IPS DF 4.7 (cell line): ENCODE measurements around the gene PSD2.

Experiments
- DNase-seq: peaks from one replicate; pipeline ENCODE4 v3.0.0-alpha.2; 2013; ENCODE audit warnings: low spot score; ENCODE audit errors: extremely low read depth

Gene PSD2

DNA sequence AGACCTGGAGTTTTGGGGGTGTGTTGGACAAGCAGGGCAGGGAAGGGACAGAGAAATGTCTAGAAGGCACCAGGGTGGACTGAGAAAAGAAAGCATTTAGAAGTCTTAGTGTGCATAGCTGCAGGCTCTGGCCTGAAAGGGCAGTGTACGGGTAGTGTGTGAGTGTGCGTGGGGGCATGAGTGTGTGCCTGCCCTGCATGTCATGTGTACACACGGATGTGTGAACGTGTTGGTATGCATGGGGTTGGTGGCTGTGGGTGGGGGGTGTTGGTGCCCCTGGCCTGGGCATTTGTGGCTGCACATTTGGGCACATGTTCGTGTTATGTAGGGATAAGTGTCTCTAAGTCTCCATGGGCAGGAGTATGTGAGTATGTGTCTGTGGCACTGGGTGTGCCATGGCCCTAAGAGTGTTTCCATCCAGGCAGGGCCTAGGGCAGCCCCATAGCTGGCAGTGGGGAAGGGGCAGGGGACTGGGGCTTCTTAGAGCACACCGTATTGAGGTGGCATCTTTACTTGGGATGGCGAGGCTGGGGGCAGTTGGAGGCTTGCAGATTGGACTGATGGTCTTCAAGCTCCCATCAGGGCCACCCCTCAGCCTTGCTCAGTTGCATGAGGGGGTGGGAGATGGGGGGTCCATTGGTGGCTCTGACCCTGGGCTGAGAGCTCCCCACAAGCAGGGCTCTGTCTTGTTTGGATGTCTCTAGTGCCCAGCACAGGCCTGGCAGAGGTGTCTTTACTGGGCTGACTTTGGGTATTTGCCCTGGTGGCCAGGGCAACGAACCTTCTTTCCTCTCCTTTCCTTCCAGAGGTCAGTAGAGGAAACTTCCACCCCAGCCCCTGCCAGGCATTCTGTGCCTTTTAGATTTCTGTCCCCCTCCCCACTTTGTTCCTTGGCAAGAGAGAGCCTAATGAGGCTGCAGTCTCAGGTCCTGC, 15.0 kb downstream of the PSD2 start:
- DNase-seq: no peak

DNA sequence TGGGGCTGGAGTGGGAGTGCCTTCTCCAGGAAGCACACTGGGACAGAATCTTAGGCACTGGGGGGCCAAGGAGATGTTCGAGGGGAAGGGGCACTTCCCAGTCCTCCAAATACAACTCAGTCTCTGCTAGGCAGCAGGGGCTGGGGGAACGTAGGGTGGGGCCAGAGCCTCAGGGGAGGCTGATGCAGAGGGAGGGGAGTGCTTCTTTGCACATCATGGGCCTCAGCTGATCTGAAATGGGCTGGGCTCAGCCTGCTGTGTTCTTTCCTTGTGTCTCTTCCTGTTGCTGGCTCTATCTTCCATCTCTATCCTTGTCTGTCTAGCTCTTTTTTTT, 15.6 kb downstream of the PSD2 start:
- DNase-seq: no peak

DNA sequence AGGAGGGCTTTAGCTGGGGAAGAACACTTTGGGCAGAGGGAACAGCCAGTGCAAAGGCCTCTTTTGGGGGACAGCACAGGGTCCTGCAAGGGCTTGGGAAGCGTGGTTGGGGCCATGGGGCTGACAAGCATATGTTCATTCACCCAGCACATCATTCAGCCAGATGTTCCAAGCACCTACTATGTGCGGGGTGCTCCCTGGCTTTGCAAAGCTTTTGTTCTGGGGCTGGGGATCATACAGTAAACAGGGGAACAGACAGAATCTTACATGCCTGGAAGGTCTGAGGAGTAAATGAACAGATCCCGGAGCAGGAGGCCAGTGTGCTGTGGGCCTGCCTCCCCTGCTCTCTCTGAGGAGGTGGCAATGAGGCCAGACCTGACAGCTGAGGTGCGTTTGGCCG, 16.7 kb downstream of the PSD2 start:
- DNase-seq: no peak

DNA sequence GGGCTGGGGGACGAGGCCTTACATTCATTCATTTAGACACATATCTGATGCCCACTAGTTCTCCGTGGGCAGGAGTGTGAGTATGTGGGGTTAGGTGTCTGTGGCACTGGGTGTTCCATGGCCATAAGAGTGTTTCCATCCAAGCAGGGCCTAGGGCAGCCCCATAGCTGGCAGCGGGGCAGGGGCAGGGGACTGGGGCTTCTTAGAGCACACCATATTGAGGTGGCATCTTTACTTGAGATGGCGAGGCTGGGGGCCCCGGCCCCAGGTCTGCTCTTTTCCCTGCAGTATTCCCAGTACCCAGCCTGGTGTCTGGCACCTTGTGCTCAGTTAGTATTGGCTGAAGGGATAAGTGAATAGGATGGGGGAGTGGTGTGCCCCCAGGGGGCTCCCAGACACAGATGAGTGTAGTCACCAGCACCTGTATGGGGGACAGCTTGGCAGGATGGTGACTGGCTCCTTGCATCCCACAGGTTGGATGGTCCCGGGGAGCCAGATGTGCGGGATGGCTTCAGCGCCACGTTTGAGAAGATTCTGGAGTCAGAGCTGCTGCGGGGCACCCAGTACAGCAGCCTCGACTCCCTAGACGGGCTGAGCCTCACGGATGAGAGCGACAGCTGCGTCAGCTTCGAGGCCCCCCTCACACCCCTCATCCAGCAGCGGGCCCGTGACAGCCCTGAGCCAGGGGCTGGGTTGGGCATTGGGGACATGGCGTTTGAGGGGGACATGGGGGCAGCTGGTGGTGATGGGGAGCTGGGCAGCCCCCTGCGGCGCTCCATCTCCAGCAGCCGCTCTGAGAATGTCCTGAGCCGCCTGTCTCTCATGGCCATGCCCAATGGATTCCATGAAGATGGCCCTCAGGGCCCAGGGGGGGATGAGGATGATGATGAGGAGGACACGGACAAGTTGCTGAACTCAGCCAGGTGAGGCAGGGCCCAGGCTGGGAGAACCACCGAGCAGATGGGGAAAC, 17.5 kb downstream of the PSD2 start:
- no peak for DNase-seq

DNA sequence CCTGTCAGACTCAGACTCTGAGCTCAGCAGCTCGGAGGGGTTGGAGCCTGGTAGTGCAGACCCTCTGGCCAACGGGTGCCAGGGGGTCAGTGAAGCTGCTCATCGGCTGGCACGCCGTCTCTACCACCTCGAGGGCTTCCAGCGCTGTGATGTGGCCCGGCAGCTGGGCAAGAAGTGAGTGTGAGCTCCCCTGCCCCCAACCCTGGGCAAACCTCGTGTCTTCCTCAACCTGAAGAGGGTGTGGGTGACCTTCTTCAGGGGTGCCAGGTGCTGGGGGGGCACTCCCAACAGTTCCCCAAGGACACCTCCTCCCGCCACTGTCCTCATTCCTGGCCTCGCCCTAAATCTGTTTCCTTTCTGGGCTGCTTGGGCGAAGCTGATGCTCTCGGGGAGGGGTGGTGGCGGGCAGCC, 18.6 kb downstream of the PSD2 start:
- DNase-seq: no peak

DNA sequence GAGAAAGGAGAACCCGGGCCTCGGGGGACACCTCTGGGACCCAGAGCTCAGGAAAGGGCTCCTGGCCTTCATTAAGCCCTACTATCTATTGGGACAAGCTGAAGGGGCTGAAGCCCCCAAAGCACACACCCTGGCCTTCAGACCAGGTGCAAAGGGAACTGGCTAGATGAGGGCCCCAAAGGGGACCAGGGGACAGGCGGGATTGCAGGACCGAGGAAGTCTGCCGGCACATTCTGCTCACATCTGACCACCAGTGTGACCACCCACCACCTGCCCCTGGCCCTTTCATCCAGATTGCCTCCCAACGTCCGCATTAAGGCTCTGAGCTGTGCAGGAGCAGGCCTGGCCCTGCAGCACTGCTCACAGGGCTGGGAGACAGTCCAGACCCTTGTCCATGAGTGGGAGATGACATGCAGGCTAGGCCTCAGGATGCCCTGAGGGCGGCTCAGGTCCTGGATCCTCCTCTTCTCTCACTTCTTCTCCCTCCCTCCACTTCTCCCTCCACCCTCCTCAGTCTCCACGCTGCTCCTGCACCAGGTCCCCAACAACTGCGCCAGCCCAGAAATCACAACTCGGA, 19.2 kb downstream of the PSD2 start:
- DNase-seq: no peak

DNA sequence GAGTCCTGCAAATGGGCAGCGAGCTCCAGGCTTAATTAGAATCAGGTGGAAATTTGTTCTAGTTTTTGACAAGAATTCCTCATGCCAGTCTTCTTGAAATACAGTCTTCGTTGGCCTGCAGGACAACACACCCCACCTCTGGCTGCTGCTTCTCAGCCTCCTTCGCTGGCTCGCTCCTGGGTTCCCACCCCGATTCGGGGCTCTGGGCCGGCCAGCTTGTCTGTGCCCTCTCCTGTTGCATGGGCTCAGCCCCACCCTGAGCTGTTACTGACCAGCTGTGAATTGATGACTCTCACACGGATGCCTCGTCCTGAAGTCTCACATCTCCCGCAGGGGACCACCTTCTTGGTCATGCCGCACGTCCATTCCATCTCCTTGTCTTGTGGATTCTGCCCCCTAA, 21.0 kb downstream of the PSD2 start:
- no peak for DNase-seq

DNA sequence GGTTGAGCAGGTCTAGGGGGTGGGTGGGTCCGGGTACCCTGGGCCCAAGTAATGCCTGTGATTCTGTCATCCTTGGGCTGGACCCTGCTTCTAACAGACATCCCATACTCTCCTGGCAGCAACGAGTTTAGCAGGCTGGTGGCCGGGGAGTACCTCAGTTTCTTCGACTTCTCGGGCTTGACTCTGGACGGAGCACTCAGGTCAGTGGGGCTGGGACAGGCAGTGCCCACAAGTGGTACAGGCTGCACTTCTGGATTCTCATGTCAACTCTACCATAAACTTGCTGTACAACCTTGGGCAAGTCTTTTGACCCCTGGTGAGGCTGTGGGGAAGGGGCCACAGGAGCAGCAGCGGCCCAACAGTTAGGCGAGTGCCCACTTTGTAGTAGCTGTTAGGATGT, 21.8 kb downstream of the PSD2 start:
- DNase-seq: no peak

DNA sequence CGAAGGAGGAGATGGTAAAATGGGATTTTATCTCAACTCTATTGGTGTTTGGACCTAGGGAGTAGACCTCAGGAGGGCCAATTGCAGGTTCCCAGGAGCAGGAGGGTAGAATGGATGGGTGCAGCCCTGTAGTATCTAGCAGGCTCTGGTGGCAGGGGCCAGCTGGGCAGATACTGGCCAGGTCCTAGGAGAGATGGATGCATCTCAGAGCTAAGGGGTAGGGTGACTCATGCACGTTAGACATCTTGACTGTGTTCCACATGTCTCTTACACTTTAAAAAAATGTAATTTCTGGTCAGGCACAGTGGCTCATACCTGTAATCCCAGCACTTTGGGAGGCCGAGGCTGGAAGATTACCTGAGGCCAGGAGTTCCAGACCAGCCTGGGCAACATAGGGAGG, 22.4 kb downstream of the PSD2 start:
- DNase-seq: no peak

DNA sequence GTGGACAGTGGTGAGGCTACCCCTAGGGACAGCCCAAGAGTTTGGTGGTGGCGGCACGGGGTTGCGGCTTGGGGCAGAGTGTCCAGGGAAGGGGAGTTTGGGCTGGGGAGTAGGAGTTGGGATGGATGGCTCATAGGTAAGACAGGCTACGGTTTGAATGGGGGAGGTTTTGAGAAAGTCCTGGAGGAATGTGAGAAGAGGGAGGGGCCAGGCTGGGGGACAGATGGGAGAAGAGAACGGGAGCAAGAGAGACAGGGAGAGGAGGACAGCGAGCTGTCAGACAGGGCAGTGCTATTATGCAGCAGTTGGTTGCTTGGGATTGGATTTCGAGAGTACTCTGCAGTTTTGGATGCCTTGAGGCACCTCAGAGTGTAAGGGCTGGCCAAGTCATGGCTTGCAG, 24.5 kb downstream of the PSD2 start:
- DNase-seq: no peak

DNA sequence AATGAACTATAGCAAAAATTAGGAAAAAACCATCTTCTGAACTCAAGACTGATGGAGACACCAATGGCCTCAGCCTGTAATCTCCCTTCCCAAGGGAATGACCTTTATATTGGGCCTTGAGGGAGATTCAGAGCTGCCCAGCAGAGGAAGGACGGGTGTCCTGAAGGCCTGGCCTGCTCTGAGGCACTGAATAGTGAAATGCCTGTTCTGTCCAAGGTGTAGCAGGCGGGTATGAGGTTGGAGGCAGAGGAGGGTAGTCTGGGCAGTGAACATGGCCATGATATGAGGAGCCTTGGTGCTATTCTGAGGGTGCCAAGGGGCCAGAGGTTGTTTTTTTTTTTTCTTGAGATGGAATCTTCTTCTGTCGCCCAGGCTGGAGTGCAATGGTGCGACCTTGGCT, 25.0 kb downstream of the PSD2 start:
- DNase-seq: no peak

DNA sequence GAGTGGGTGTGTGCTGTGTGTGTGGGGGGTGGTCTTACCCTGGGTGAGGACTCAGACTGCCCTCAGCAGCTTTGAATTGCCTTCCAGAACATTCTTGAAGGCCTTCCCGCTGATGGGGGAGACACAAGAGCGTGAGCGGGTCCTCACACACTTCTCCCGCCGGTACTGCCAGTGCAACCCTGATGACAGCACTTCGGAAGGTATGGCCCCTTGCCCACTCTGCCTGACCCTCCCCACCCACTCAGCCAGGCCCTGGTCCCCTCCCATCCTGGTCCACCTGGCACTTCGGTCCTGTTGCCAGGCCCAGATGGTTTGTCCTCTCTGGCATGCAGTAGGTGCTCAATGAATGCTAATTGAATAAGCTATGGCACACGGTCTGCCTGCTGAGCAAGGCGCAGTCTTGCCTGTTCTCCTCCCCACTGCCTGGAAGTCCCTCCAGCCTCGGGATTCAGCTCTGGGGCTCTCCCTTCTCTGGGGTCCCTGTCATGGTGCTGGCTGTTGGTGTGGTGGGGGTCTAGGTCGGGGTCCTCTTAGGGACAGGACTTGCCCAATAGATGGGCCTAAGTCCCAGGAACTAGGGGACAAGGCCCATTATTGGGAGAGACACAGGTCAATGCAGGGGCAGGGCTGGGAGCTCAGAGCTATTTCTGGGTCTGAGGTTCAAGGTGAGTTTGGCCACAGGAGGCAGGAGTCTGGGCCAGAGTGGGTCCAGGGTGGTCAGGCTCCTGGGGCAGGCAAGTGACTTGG, 26.4 kb downstream of the PSD2 start:
- DNase-seq: no peak

DNA sequence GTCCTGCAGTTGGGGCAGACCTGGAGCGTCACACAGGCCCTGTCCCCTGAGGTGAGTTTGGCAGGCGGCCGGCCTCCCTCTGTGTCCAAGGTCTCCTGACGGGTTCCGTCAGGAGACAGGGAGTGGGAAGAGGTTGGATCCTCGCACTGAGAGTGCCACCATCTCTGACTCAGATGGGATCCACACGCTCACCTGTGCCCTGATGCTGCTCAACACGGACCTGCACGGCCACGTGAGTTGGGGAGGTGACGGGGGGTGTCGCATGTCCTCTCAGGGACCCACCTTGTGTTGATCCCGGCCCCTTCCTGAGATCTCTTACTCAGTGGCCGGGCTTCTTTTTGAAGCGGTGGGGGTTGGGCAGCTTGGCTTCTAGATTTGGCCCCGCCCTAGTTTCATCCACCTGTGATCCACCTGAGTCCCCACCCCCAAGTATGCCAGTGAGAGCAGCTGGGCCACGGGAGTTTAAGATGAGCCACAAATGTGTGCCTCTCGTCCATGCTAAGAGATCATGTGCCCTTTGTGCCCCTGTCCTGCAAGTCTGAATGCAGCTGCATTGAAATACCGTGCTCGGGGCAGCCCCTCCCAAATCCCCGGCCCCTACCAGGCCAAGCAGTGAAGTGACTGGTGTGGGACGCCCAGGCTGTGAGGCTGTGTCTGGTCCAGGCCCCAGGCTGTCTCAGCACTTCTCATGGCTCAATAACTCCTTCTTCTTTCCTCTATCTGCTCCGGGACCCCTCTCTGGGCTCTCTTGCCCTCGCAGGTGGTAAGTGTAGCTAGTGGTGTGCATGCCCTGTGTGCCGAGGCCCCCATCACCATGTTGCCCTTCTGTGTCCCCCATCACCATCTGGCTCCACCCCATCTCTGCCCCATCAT, 27.2 kb downstream of the PSD2 start:
- DNase-seq: no peak

DNA sequence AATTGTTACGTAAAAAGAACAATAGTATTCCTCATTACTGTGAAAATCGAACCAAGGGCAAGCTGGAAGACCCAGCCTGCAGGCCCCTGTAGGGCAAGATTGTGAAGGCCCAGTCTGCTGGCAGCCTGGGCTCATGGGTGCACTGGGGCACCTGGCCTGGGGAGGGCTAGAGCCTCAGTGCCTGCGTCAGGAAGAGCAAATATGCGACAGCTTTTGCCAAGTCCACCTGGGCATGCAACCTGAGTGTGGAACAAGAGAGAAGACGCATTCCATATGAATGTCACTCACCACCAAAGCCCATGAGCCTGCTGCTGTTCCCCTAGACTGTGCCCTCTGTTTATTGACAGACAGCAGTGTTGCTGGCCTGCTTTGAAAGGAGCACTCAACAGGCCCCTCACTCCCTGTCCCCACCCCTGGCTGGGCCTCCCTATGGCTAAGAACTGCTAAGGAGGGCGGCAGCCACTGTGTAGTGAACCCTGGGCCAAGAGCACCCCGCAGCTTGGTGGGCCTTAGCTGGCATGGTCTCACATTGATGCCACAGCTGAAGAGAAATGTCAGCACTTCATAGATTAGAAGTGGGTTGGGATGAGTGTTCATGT, 28.2 kb downstream of the PSD2 start:
- no peak for DNase-seq

DNA sequence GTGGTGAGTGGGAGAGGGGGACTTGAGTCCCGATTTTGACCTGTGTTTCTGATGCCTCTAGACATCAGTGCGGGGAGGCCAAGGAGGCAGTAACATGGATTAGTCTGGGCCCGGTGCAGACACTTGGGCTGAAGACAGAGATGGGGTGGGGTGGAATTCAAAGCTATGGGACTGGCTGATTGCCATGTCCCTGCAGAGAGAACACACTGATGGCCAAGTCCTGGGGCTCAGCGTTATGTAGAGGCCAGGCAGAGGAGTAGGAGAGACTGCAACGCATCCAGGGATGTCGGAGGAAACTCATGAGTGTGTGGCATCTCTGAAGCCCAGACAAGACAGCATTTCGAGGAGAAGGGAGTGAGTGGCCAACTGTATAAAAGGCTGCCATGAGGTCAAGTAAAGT, 30.1 kb downstream of the PSD2 start:
- no peak for DNase-seq

DNA sequence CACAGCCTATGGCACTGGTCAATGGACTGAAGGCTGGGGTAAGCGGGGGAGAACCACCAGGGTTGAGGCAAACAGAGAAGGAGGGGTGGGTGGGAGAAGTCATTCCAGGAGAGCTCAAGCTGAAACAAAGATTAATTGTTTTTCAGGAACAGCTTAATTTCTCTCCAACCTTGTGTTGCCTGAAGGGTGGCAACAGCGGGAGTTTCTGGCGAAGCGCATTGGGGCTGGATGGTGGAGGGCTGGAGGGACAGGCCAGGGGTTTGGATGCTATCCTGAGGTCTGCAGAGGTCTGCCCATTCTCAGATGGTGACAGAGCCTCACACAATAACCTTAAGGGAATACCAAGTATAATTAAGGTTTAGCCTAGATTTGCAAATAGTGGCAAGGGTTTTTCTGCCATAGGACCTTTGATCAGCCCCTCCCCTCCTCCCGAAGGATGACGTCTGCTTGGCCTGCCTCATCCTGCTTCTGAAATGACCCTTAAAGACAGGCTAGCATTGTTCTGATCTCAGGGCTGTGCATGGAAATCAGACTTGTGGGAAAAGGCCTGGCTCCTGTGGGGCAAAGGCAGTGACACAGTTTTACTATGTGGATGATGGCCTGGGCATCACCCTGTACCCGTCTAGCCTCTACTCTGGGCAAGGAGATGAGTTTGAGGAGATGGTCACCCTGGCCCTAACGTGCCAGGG, 32.7 kb downstream of the PSD2 start:
- DNase-seq: no peak

DNA sequence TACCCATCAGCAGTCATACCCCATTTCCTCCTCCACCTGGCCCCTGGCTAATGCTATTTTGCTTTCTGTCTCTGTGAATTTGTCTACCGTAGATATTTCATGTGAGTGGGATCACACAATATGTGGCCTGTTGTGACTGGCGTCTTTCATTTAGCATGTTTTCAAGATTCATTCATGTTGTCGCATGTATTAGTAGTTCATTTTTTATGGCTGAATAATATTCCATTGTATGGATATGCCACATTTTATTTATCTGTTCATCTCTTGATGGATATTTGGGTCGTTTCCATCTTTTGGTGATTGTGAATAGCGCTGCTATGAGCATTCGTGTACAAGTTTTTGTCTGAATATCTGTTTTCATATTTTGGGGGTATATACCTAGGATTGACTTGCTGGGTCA, 33.9 kb downstream of the PSD2 start:
- DNase-seq: no peak

DNA sequence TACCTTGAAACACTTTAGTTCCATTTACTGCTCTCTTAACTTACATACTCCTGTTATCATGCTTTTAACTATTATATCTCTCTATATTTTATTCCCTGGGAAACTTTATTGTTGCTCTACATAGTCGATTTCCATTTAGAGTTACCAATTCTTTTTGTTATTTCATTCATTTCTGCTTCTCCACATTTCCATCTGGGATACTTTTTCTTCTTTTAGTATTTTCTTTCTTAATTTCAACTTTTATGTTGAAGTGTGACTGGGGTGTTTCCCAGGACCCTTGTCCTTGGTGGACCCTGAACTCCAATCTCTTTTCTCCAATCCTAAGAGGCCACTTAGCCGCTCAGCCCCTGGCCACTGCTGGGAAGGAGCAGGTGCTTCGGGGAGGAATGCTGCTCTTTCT, 36.0 kb downstream of the PSD2 start:
- no peak for DNase-seq

DNA sequence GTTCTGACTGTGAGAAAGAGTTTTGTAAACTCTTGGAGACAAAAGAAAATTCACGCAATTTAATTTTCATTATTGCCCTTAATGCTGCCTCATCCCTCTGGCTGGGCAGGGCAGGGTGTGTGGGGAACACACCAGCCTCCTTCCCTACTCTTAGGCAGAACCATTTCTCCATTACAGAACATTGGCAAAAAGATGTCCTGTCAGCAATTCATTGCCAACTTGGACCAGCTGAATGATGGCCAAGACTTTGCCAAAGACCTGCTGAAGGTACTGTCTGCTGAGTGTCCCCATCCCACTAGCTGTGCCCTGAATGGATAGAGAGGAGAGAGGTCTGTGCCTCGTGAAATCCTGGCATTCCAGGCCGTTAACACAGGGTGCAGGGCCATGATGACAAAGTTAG, 37.9 kb downstream of the PSD2 start:
- DNase-seq: no peak
